Stimulated activated naive CD8-positive, alpha-beta T cell treated with anti-CD3 and anti-CD28 coated beads, Interleukin-15, amount 100 ng/mL, for 72 hours (primary cell): ENCODE data around the gene SMDT1.
A peak's percentile ranks its signal among the peaks of the same experiment; 100 is the strongest.
"Not testable (repeated sequence)": the region's sequence is repeated elsewhere in the genome, so short reads cannot be mapped to it uniquely, and the experiment has no call there.

Experiments used
- ATAC-seq: fragments of 150-1000 bp; cut with Tn5 transposase; 2 replicates; pipeline ENCODE4 v1.10.0; 2021; ENCODE audit warnings: mild to moderate bottlenecking, moderate library complexity
- DNase-seq, 2 donors: peaks; one replicate each; pipeline ENCODE4 v3.0.0; 2021 to 2022
- H3K27ac Mint-ChIP-seq, 2 donors: one replicate each; pipeline ENCODE4 v1.8.0; 2022; ENCODE audit warnings: mild to moderate bottlenecking in 2 of 2, mixed read lengths in 2 of 2, moderate library complexity in 2 of 2
- H3K27me3 Mint-ChIP-seq: one replicate; pipeline ENCODE4 v1.8.0; 2022; ENCODE audit warnings: mixed read lengths
- H3K4me1 Mint-ChIP-seq: one replicate; pipeline ENCODE4 v1.8.0; 2022; ENCODE audit warnings: mild to moderate bottlenecking, mixed read lengths
- H3K4me3 Mint-ChIP-seq, 2 donors: one replicate each; pipeline ENCODE4 v1.8.0; 2022; ENCODE audit warnings: mild to moderate bottlenecking in 2 of 2, mixed read lengths in 2 of 2, moderate library complexity in 1 of 2
- H3K9me3 Mint-ChIP-seq, 2 donors: one replicate each; pipeline ENCODE4 v1.8.0; 2022; ENCODE audit warnings: mixed read lengths in 2 of 2

Gene SMDT1

DNA sequence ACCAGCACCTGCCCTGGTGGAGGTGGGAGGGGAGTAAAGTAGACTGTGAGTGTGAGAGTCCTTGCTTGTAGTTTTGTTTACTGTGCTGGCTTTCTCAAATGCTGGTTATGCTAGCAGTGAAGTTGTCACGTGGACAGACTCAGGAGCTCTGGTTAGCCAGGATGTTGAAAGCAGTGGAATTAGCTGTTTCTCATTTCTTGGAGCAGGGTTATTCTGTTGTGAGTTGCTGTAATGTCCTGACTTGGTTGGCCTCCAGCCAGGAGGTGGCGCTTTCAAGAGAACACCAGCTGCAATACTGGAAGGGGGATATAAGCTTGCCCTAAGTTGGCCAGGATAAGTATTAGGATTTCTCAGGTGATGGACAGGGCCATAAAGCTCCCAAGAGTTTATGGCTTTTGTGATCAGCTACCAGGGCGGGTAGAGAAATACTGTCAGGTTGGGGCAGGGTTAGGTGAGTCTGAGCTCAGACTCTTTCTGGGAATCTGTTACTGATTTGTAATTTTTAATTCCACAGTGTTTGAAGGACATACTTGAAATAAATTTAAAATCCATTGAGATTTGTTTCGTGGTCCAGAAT, 37.4 kb downstream of the SMDT1 start:
- H3K27ac Mint-ChIP-seq = no peak overlapping the region

GRCh38 chr22:42120231-42121021, 40.9 kb downstream of the SMDT1 start:
- DNase-seq = peak; percentile 19 to 33
- Mint-ChIP-seq H3K27ac (peak overlapping the region; percentile 29 to 85), H3K4me1 (peaks cover 38% of the 10 kb centered on the region), H3K4me3 (peak overlapping the region; percentile 73 to 78)
- ATAC-seq = peak; percentile 83
- H3K9me3 Mint-ChIP-seq, H3K27me3 Mint-ChIP-seq: not testable (repeated sequence)

More for the DNA sequence above, 37.4 kb downstream of the SMDT1 start:
- DNase-seq = no peak
- no peak for ATAC-seq
- Mint-ChIP-seq H3K27me3 (no peaks in the 10 kb centered on the region), H3K4me1 (peaks cover 34% of the 10 kb centered on the region), H3K4me3 (no peak overlapping the region), H3K9me3 (peaks cover 11 to 19% of the 10 kb centered on the region in 2 donors)

DNA sequence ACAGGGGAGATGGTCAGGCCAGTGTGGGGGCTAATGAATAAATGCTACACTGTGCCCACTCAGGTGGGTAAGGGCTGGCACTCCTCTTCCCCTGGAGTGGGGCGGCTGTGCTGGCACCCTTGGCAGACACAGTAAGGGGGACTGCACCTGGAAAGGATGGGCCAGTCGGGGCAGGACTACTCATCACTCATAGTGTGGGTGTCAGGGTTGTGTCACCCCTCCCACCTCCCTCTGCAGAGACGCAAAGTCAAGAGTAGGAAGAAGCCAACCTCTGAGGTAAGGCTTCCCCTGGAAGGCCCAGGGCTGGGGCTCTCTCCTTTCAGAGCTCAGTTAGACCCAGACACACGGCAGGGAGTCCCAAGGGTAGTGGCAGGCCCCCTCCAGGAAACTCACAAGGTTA, 44.0 kb downstream of the SMDT1 start:
- peaks cover 44% of the 10 kb centered on the region for H3K4me1 Mint-ChIP-seq
- H3K27ac Mint-ChIP-seq, DNase-seq, H3K27me3 Mint-ChIP-seq, H3K4me3 Mint-ChIP-seq, H3K9me3 Mint-ChIP-seq: not testable (repeated sequence)
- ATAC-seq = peak; percentile 39

- H3K27ac Mint-ChIP-seq = peak overlapping the region in 1 of 2 donors; percentile 67
- no peaks in the 10 kb centered on the region for H3K9me3 Mint-ChIP-seq
- H3K4me3 Mint-ChIP-seq = no peak overlapping the region
- ATAC-seq (no peak), DNase-seq (no peak)
- H3K4me1 Mint-ChIP-seq = peaks cover 14% of the 10 kb centered on the region
- H3K27me3 Mint-ChIP-seq = no peaks in the 10 kb centered on the region
Observed at GRCh38 chr22:42127606-42128005, 48.1 kb downstream of the SMDT1 start.

DNA sequence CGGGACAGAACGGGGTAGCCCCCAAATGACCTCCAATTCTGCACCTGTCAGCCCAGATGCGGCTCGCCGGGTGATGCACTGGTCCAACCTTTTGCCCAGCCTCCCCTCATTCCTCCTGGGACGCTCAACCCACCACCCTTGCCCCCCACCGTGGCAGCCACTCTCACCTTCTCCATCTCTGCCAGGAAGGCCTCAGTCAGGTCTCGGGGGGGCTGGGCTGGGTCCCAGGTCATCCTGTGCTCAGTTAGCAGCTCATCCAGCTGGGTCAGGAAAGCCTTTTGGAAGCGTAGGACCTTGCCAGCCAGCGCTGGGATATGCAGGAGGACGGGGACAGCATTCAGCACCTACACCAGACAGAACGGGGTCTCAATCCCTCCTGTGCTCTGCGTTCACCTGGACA, 48.5 kb downstream of the SMDT1 start:
- H3K4me1 Mint-ChIP-seq = peaks cover 14% of the 10 kb centered on the region
- not testable (repeated sequence) for H3K9me3 Mint-ChIP-seq

GRCh38 chr22:42128776-42129694, 49.5 kb downstream of the SMDT1 start:
- Mint-ChIP-seq H3K4me1 (peaks cover 14% of the 10 kb centered on the region), H3K27ac (peak overlapping the region in 1 of 2 donors; percentile 91)
- H3K9me3 Mint-ChIP-seq, H3K27me3 Mint-ChIP-seq, DNase-seq, H3K4me3 Mint-ChIP-seq, ATAC-seq: not testable (repeated sequence)

More for the DNA sequence above, 48.5 kb downstream of the SMDT1 start:
- not testable (repeated sequence) for H3K27ac Mint-ChIP-seq, ATAC-seq, H3K4me3 Mint-ChIP-seq, H3K27me3 Mint-ChIP-seq, DNase-seq

DNA sequence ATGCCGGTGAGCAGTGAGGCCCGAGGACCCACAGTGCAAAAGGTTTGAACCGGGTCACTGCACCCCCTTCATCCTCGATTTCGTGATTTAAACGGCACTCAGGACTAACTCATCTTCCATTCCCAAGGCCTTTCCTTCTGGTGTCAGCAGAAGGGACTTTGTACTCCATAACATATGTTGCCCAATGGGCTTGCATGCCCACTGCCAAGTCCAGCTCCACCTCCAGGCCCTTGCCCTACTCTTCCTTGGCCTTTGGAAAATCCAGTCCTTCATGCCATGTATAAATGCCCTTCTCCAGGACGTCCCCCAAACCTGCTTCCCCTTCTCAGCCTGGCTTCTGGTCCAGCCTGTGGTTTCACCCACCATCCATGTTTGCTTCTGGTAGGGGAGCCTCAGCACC, 50.7 kb downstream of the SMDT1 start:
- not testable (repeated sequence) for ATAC-seq, H3K27ac Mint-ChIP-seq

GRCh38 chr22:42130639-42131431, 51.3 kb downstream of the SMDT1 start, which contains the start of gene CYP2D6:
Gene CYP2D6, minus strand, starts transcription at chr22:42130810. Its CDS starts 19 bp downstream, at chr22:42130791.
- Mint-ChIP-seq H3K4me1 (peaks cover 14% of the 10 kb centered on the region), H3K27ac (peak within 1 kb of the TSS in 1 of 2 donors; percentile 91)
- H3K27me3 Mint-ChIP-seq, H3K4me3 Mint-ChIP-seq, H3K9me3 Mint-ChIP-seq, DNase-seq: not testable (repeated sequence)
- peak; percentile 31 for ATAC-seq

More for the DNA sequence above, 50.7 kb downstream of the SMDT1 start:
- DNase-seq, H3K27me3 Mint-ChIP-seq, H3K9me3 Mint-ChIP-seq, H3K4me3 Mint-ChIP-seq: not testable (repeated sequence)
- peaks cover 14% of the 10 kb centered on the region for H3K4me1 Mint-ChIP-seq

DNA sequence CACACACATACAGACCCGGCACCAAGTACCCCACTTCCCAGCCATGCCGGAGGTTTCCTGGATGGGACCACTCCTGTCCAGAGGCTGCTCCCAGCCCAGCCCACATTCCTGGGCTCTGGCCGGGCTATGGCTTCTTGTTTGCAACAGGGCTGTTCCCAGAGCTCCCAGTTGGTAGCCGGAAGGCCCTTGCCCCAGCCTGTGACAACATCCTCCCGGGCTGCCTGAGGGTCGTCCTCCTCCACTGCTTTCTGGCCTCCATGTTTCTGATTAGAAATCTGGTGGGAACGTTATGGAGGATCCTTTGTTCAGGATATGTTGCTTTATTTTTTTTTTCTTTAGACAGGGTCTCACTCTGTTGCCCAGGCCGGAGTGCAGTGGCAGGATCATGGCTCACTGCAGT, 52.1 kb downstream of the SMDT1 start:
- H3K27ac Mint-ChIP-seq = no peak overlapping the region
- H3K4me1 Mint-ChIP-seq = peaks cover 14% of the 10 kb centered on the region
- ATAC-seq = no peak
- no peaks in the 10 kb centered on the region for H3K27me3 Mint-ChIP-seq
- no peak overlapping the region for H3K4me3 Mint-ChIP-seq
- DNase-seq = no peak
- no peaks in the 10 kb centered on the region for H3K9me3 Mint-ChIP-seq

GRCh38 chr22:42132457-42132856, 53.0 kb downstream of the SMDT1 start:
- Mint-ChIP-seq H3K27me3 (no peaks in the 10 kb centered on the region), H3K4me1 (peaks cover 14% of the 10 kb centered on the region), H3K4me3 (no peak overlapping the region), H3K27ac (peak overlapping the region in 1 of 2 donors; percentile 77), H3K9me3 (no peaks in the 10 kb centered on the region)
- ATAC-seq (no peak), DNase-seq (no peak)
